HepG2 (cell line): ENCODE measurements around the gene ASXL1. TPM values are rescaled to one million over a fixed set of nuclear protein-coding genes. Genes with fewer than 3 reads are reported as not detected.
A peak's percentile ranks its signal among the peaks of the same experiment; 100 is the strongest.

Experiments
- CSRNP2 ChIP-seq: sonication (generic); formaldehyde crosslinking; conservative IDR thresholded peaks from 2 replicates; pipeline ENCODE4 v1.8.0; 2022; ENCODE audit warnings: low read depth, missing genetic modification reagents
- GFI1 ChIP-seq: sonication (generic); formaldehyde crosslinking; IDR thresholded peaks from 2 replicates; pipeline ENCODE4 v1.5.0; 2020; ENCODE audit warnings: missing genetic modification reagents, mild to moderate bottlenecking, borderline replicate concordance
- GPN1 ChIP-seq: sonication (generic); formaldehyde crosslinking; IDR thresholded peaks from 2 replicates; pipeline ENCODE4 v1.5.1; 2020; ENCODE audit warnings: missing genetic modification reagents, borderline replicate concordance
- HDAC1 ChIP-seq: sonication (generic); formaldehyde crosslinking; IDR thresholded peaks from 2 replicates; pipeline ENCODE4 v1.5.1; 2020; ENCODE audit warnings: mild to moderate bottlenecking, missing genetic modification reagents
- HINFP ChIP-seq: sonication (generic); formaldehyde crosslinking; IDR thresholded peaks from 2 replicates; pipeline ENCODE4 v1.4.0; 2020; ENCODE audit warnings: low read depth, mild to moderate bottlenecking, missing genetic modification reagents
- HMG20A ChIP-seq: IDR thresholded peaks from 2 replicates; pipeline ENCODE4 v1.6.1; 2016; ENCODE audit warnings: borderline replicate concordance
- HNF4A ChIP-seq: sonication (generic); formaldehyde crosslinking; IDR thresholded peaks from 2 replicates; pipeline ENCODE4 v1.4.0; 2020; ENCODE audit warnings: missing genetic modification reagents
- NFE2 ChIP-seq: sonication (generic); formaldehyde crosslinking; IDR thresholded peaks from 2 replicates; pipeline ENCODE4 v1.4.0; 2020; ENCODE audit warnings: missing genetic modification reagents
- ZKSCAN1 ChIP-seq: fragments of 150-350 bp; IDR thresholded peaks from 2 replicates; pipeline ENCODE4 v1.6.1; 2014; ENCODE audit warnings: low read length
- ZNF101 ChIP-seq: sonication (generic); formaldehyde crosslinking; IDR thresholded peaks from 2 replicates; pipeline ENCODE4 v1.4.0; 2020; ENCODE audit warnings: mild to moderate bottlenecking, low read depth, missing genetic modification reagents, borderline replicate concordance
- ZNF17 ChIP-seq: sonication (generic); formaldehyde crosslinking; IDR thresholded peaks from 2 replicates; pipeline ENCODE4 v1.5.0; 2020; ENCODE audit warnings: mild to moderate bottlenecking, missing genetic modification reagents
- ZNF224 ChIP-seq: sonication (generic); formaldehyde crosslinking; IDR thresholded peaks from 2 replicates; pipeline ENCODE4 v1.5.0; 2020; ENCODE audit warnings: mild to moderate bottlenecking, missing genetic modification reagents
- ZNF235 ChIP-seq: sonication (generic); formaldehyde crosslinking; IDR thresholded peaks from 2 replicates; pipeline ENCODE4 v1.8.1; 2023; ENCODE audit warnings: mild to moderate bottlenecking, missing genetic modification reagents, borderline replicate concordance
- ZNF367 ChIP-seq: sonication (generic); formaldehyde crosslinking; IDR thresholded peaks from 2 replicates; pipeline ENCODE4 v1.4.0; 2020; ENCODE audit warnings: missing genetic modification reagents, borderline replicate concordance
- ZNF430 ChIP-seq: sonication (generic); formaldehyde crosslinking; IDR thresholded peaks from 2 replicates; pipeline ENCODE4 v1.9.0; 2021; ENCODE audit warnings: mild to moderate bottlenecking, missing genetic modification reagents
- ZNF574 ChIP-seq: sonication (generic); formaldehyde crosslinking; IDR thresholded peaks from 2 replicates; pipeline ENCODE4 v1.4.0; 2020; ENCODE audit warnings: missing genetic modification reagents
- ZSCAN29 ChIP-seq: sonication (generic); formaldehyde crosslinking; conservative IDR thresholded peaks from 2 replicates; pipeline ENCODE4 v1.4.0; 2020; ENCODE audit warnings: mild to moderate bottlenecking, missing genetic modification reagents
- polyA plus RNA-seq, 8 experiments: library from polyadenylated mRNA; depleted of rRNA in 3 of 8; stranded (reverse) in 7 of 8; unstranded in 1 of 8; fragments of >200 nt; fragmentation: Illumina TruSeq in 4 of 8; extraction: Trizol in 4 of 8; gene quantifications; 2 replicates each; pipeline versions ENCODE4 v1.2.1 to v1.2.3, GENCODE V29; 2011 to 2016; ENCODE audit warnings: low read depth in 4 of 8, missing spikeins in 1 of 8, mixed read lengths in 1 of 8; ENCODE audit not compliant: insufficient read depth in 1 of 8
- total RNA-seq, 5 experiments: library from RNA; depleted of rRNA; stranded (reverse); fragments of >200 nt; fragmentation: Illumina TruSeq; extraction: Trizol; gene quantifications; 2 replicates each; pipeline ENCODE4 v1.2.3, GENCODE V29; 2016; ENCODE audit warnings: low read depth in 1 of 5
- TF ChIP-seq, protein P1 (sequence below): sonication (generic); formaldehyde crosslinking; IDR thresholded peaks from 2 replicates; pipeline ENCODE4 v1.8.0; 2022; ENCODE audit warnings: mild to moderate bottlenecking, missing genetic modification reagents; ENCODE audit not compliant: insufficient replicate concordance
- TF ChIP-seq, protein P2 (sequence below): sonication (generic); formaldehyde crosslinking; IDR thresholded peaks from 2 replicates; pipeline ENCODE4 v1.5.0; 2020; ENCODE audit warnings: mild to moderate bottlenecking, missing genetic modification reagents, moderate library complexity

ASXL1 gene
- total and polyA plus RNA-seq, 2 of the 13 experiments (the other 11 are each of a cell fraction or from before 2014, with no cell fraction given) = 62.1 to 74.8 TPM

- TF ChIP-seq GPN1 (CRISPR knock-in tag) (no peak), HINFP (CRISPR knock-in tag) (no peak), HNF4A (CRISPR knock-in tag) (peak; percentile 12; the same call in 1 of the 2 replicates), HDAC1 (peak; percentile 43; the same call in 1 of the 2 replicates), HMG20A (CRISPR knock-in tag) (no peak), ZNF235 (no peak), CSRNP2 (CRISPR knock-in tag) (no peak; the same call in 1 of the 2 replicates), ZNF574 (CRISPR knock-in tag) (no peak), ZNF224 (0 out of 2 replicates have a peak, but pooled peaks have one; percentile 58), ZNF430 (0 out of 2 replicates have a peak, but pooled peaks have one; percentile 36), ZKSCAN1 (no peak), ZNF17 (CRISPR knock-in tag) (no peak), GFI1 (CRISPR knock-in tag) (no peak), NFE2 (no peak), ZNF101 (no peak), ZSCAN29 (CRISPR knock-in tag) (no peak), ZNF367 (CRISPR knock-in tag) (no peak)
- TF ChIP-seq, protein P1, sequence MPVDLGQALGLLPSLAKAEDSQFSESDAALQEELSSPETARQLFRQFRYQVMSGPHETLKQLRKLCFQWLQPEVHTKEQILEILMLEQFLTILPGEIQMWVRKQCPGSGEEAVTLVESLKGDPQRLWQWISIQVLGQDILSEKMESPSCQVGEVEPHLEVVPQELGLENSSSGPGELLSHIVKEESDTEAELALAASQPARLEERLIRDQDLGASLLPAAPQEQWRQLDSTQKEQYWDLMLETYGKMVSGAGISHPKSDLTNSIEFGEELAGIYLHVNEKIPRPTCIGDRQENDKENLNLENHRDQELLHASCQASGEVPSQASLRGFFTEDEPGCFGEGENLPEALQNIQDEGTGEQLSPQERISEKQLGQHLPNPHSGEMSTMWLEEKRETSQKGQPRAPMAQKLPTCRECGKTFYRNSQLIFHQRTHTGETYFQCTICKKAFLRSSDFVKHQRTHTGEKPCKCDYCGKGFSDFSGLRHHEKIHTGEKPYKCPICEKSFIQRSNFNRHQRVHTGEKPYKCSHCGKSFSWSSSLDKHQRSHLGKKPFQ (CRISPR knock-in tag) = peak; percentile 17
- TF ChIP-seq, protein P2, sequence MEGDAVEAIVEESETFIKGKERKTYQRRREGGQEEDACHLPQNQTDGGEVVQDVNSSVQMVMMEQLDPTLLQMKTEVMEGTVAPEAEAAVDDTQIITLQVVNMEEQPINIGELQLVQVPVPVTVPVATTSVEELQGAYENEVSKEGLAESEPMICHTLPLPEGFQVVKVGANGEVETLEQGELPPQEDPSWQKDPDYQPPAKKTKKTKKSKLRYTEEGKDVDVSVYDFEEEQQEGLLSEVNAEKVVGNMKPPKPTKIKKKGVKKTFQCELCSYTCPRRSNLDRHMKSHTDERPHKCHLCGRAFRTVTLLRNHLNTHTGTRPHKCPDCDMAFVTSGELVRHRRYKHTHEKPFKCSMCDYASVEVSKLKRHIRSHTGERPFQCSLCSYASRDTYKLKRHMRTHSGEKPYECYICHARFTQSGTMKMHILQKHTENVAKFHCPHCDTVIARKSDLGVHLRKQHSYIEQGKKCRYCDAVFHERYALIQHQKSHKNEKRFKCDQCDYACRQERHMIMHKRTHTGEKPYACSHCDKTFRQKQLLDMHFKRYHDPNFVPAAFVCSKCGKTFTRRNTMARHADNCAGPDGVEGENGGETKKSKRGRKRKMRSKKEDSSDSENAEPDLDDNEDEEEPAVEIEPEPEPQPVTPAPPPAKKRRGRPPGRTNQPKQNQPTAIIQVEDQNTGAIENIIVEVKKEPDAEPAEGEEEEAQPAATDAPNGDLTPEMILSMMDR = no peak
These were observed 13.2 kb upstream of the ASXL1 start (continued) for GRCh38 chr20:32344835-32345506.
